Superior temporal gyrus (tissue), 1 donor: ENCODE measurements around the gene APOB.
"Not testable (repeated sequence)": the region's sequence is repeated elsewhere in the genome, so short reads cannot be mapped to it uniquely, and the experiment has no call there.

ENCODE experiments used
- DNase-seq: peaks from one replicate; pipeline ENCODE4 v3.0.0-alpha.2; 2016; ENCODE audit errors: extremely low spot score

The APOB gene

GRCh38 chr2:21032338-21033236 lies 11.3 kb downstream of the APOB start:
- no peak for DNase-seq

GRCh38 chr2:21030983-21031968 lies 12.6 kb downstream of the APOB start:
- DNase-seq, result no peak

GRCh38 chr2:21029519-21029918 lies 14.4 kb downstream of the APOB start:
- no peak for DNase-seq

- DNase-seq, result not testable (repeated sequence)
These were observed 14.9 kb downstream of the APOB start for GRCh38 chr2:21028951-21029350.

GRCh38 chr2:21028021-21028947 lies 15.6 kb downstream of the APOB start:
- no peak for DNase-seq

- no peak for DNase-seq
These were observed 17.2 kb downstream of the APOB start for GRCh38 chr2:21026479-21027282.

- DNase-seq, result no peak
These were observed 18.0 kb downstream of the APOB start for GRCh38 chr2:21025690-21026478.

- DNase-seq, result no peak
These were observed 19.0 kb downstream of the APOB start for GRCh38 chr2:21024722-21025389.

- no peak for DNase-seq
These were observed 19.7 kb downstream of the APOB start for GRCh38 chr2:21024198-21024597.

- no peak for DNase-seq
These were observed 20.3 kb downstream of the APOB start for GRCh38 chr2:21023419-21024181.

- no peak for DNase-seq
These were observed 21.0 kb downstream of the APOB start for GRCh38 chr2:21022792-21023367.

GRCh38 chr2:21021430-21021829 lies 22.4 kb downstream of the APOB start:
- DNase-seq, result no peak

GRCh38 chr2:21020668-21021288 lies 23.1 kb downstream of the APOB start:
- DNase-seq, result no peak

- DNase-seq, result no peak
These were observed 23.7 kb downstream of the APOB start for GRCh38 chr2:21020031-21020667.

GRCh38 chr2:21019678-21020021 lies 24.2 kb downstream of the APOB start:
- DNase-seq, result no peak

- no peak for DNase-seq
These were observed 24.7 kb downstream of the APOB start for GRCh38 chr2:21019000-21019677.

- DNase-seq, result no peak
These were observed 25.6 kb downstream of the APOB start for GRCh38 chr2:21018290-21018689.
